ENCODE results near the gene ARHGEF12.

DNA sequence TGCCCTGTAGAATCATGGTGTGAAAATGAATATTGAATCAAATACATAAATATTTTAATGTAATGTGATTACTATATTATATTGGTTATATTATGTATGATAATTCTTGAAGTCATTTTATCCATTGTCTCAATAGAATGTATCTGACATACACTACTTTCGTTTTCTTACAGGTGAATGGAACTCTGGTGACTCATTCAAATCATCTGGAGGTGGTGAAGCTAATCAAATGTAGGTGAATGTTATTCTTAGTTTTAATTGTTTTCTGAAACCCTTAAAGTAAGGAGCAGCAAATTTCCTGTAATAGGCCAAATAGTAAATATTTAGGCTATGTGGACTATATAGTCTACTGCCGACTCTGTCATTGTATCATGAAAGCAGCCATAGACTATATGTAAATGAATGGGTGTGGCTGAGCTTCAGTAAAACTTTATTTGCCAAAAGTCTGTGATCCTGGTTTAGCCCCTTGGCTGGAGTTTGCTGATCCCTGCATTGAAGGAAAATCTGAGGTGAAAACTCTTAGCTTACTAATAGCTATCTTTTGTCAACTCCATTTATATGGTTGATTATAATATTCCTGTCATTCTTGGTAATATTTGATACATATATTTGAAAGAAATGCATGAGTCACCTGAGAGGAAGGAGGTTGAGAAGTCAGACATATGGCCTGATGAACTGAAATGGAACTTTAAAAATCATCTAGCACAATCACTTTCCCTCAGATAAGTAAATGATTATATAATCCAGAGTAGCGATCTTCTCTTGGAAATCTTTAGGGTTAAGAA, 88.2 kb downstream of the ARHGEF12 start:
- no peak for TF ChIP-seq MAFK (IDR thresholded peaks at IDR 0.05; ENCODE audit: partially characterized antibody)
- TF ChIP-seq, protein P1, sequence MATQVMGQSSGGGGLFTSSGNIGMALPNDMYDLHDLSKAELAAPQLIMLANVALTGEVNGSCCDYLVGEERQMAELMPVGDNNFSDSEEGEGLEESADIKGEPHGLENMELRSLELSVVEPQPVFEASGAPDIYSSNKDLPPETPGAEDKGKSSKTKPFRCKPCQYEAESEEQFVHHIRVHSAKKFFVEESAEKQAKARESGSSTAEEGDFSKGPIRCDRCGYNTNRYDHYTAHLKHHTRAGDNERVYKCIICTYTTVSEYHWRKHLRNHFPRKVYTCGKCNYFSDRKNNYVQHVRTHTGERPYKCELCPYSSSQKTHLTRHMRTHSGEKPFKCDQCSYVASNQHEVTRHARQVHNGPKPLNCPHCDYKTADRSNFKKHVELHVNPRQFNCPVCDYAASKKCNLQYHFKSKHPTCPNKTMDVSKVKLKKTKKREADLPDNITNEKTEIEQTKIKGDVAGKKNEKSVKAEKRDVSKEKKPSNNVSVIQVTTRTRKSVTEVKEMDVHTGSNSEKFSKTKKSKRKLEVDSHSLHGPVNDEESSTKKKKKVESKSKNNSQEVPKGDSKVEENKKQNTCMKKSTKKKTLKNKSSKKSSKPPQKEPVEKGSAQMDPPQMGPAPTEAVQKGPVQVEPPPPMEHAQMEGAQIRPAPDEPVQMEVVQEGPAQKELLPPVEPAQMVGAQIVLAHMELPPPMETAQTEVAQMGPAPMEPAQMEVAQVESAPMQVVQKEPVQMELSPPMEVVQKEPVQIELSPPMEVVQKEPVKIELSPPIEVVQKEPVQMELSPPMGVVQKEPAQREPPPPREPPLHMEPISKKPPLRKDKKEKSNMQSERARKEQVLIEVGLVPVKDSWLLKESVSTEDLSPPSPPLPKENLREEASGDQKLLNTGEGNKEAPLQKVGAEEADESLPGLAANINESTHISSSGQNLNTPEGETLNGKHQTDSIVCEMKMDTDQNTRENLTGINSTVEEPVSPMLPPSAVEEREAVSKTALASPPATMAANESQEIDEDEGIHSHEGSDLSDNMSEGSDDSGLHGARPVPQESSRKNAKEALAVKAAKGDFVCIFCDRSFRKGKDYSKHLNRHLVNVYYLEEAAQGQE (IDR thresholded peaks at IDR 0.05) = no peak
